GM23338 (cell line): ENCODE measurements around the gene DNAH9. TPM values are rescaled to one million over a fixed set of nuclear protein-coding genes. Genes with fewer than 3 reads are reported as not detected.

ENCODE experiments used
- ATAC-seq: fragments of 200-7000 bp; cut with Tn5 transposase; 3 replicates; pipeline ENCODE4 v1.9.1; 2020
- DNase-seq: peaks from one replicate; pipeline ENCODE4 v3.0.0-alpha.2; 2015; ENCODE audit warnings: low spot score
- H2AFZ ChIP-seq: fragments of 200-600 bp; sonication (generic); 2 replicates; pipeline ENCODE4 v1.8.0; 2016; ENCODE audit warnings: antibody characterized with exemption, mild to moderate bottlenecking, moderate library complexity
- H3F3A ChIP-seq: fragments of 200-600 bp; sonication (generic); replicated peaks from 2 replicates; pipeline ENCODE4 v1.8.0; 2017; ENCODE audit warnings: antibody characterized with exemption, mixed run types, low read depth
- H3K27ac ChIP-seq: fragments of 200-600 bp; sonication (generic); 2 replicates; pipeline ENCODE4 v1.6.1; 2016; ENCODE audit warnings: low read depth
- H3K27me3 ChIP-seq: fragments of 200-600 bp; sonication (generic); 2 replicates; pipeline ENCODE4 v1.8.0; 2016; ENCODE audit warnings: mild to moderate bottlenecking, mixed run types, moderate library complexity; ENCODE audit not compliant: insufficient read depth
- H3K36me3 ChIP-seq: fragments of 200-600 bp; sonication (generic); 2 replicates; pipeline ENCODE4 v1.8.0; 2016; ENCODE audit warnings: mild to moderate bottlenecking; ENCODE audit not compliant: insufficient read depth
- H3K4me1 ChIP-seq: fragments of 200-600 bp; sonication (generic); 2 replicates; pipeline ENCODE4 v1.8.0; 2016; ENCODE audit warnings: mild to moderate bottlenecking, moderate library complexity; ENCODE audit not compliant: insufficient read depth
- H3K4me2 ChIP-seq: fragments of 200-600 bp; sonication (generic); 2 replicates; pipeline ENCODE4 v1.7.1; 2017; ENCODE audit warnings: mixed run types
- H3K4me3 ChIP-seq: fragments of 200-600 bp; sonication (generic); 2 replicates; pipeline ENCODE4 v1.6.1; 2016; ENCODE audit warnings: mixed run types
- H3K79me2 ChIP-seq: fragments of 200-600 bp; sonication (generic); replicated peaks from 2 replicates; pipeline ENCODE4 v1.8.0; 2017; ENCODE audit warnings: mild to moderate bottlenecking; ENCODE audit not compliant: insufficient read depth
- H3K9me2 ChIP-seq: fragments of 200-600 bp; sonication (generic); 2 replicates; pipeline ENCODE4 v1.8.0; 2017; ENCODE audit not compliant: insufficient read depth
- H4K20me1 ChIP-seq: fragments of 200-600 bp; sonication (generic); replicated peaks from 2 replicates; pipeline ENCODE4 v1.8.0; 2017; ENCODE audit warnings: mild to moderate bottlenecking; ENCODE audit not compliant: insufficient read depth
- H3K27ac Mint-ChIP-seq: 2 replicates; pipeline ENCODE4 v1.8.0; 2020; ENCODE audit warnings: inconsistent platforms, mild to moderate bottlenecking, moderate library complexity, mixed read lengths
- H3K27me3 Mint-ChIP-seq: 3 replicates; pipeline ENCODE4 v1.8.0; 2022; ENCODE audit warnings: low read depth, mild to moderate bottlenecking, moderate library complexity, mixed read lengths, inconsistent platforms; ENCODE audit not compliant: insufficient read depth, poor library complexity
- H3K36me3 Mint-ChIP-seq: 3 replicates; pipeline ENCODE4 v1.8.0; 2021; ENCODE audit warnings: low read depth, mild to moderate bottlenecking, inconsistent platforms, moderate library complexity, mixed read lengths
- H3K4me1 Mint-ChIP-seq: 3 replicates; pipeline ENCODE4 v1.8.0; 2020; ENCODE audit warnings: mild to moderate bottlenecking, inconsistent platforms, mixed read lengths
- H3K4me3 Mint-ChIP-seq: 3 replicates; pipeline ENCODE4 v1.8.0; 2021; ENCODE audit warnings: moderate library complexity, mild to moderate bottlenecking, inconsistent platforms, mixed read lengths
- H3K9me3 Mint-ChIP-seq: 3 replicates; pipeline ENCODE4 v1.8.0; 2020; ENCODE audit warnings: moderate library complexity, mild to moderate bottlenecking, inconsistent platforms, mixed read lengths
- CREB1 ChIP-seq: fragments of 250-450 bp; sonication (Bioruptor Pico); IDR thresholded peaks from 2 replicates; pipeline ENCODE4 v1.5.0; 2020; ENCODE audit warnings: low read depth, mild to moderate bottlenecking, moderate library complexity
- EZH2 ChIP-seq: fragments of 200-600 bp; sonication (generic); IDR thresholded peaks from one replicate; pipeline ENCODE4 v1.8.0; 2017; ENCODE audit warnings: antibody characterized with exemption, mild to moderate bottlenecking, low read depth; ENCODE audit not compliant: unreplicated experiment
- EZH2phosphoT487 ChIP-seq: fragments of 200-600 bp; sonication (generic); IDR thresholded peaks from one replicate; pipeline ENCODE4 v1.8.1; 2018; ENCODE audit warnings: antibody characterized with exemption; ENCODE audit not compliant: unreplicated experiment
- JUNB ChIP-seq: IDR thresholded peaks from one replicate; pipeline ENCODE4 v1.6.1; 2016; ENCODE audit warnings: antibody characterized with exemption; ENCODE audit not compliant: unreplicated experiment
- NANOG ChIP-seq: IDR thresholded peaks from 2 replicates; pipeline ENCODE4 v1.6.1; 2016; ENCODE audit warnings: antibody characterized with exemption, borderline replicate concordance
- POLR2AphosphoS5 ChIP-seq: IDR thresholded peaks from 2 replicates; pipeline ENCODE4 v1.6.1; 2016; ENCODE audit warnings: antibody characterized with exemption, low read depth
- STAT1 ChIP-seq: IDR thresholded peaks from one replicate; pipeline ENCODE4 v1.6.1; 2016; ENCODE audit warnings: antibody characterized with exemption; ENCODE audit not compliant: unreplicated experiment
- ZNF114 ChIP-seq: fragments of 250-450 bp; sonication (Bioruptor Pico); IDR thresholded peaks from 2 replicates; pipeline ENCODE4 v1.5.0; 2020; ENCODE audit warnings: mild to moderate bottlenecking, moderate library complexity
- ZNF331 ChIP-seq: fragments of 250-450 bp; sonication (Bioruptor Pico); IDR thresholded peaks from 2 replicates; pipeline ENCODE4 v1.5.0; 2020; ENCODE audit warnings: low read depth, mild to moderate bottlenecking, moderate library complexity
- polyA plus RNA-seq: library from polyadenylated mRNA; unstranded; fragments of >200 nt; fragmentation: Nextera tagmentation; extraction: Ambion mirVana; gene quantifications from 2 replicates; pipeline ENCODE4 v1.2.1, GENCODE V29; 2016
- total RNA-seq: library from RNA; depleted of rRNA; stranded (reverse); fragments of >200 nt; shearing (Covaris generic); gene quantifications from 2 replicates; pipeline ENCODE4 v1.2.3, GENCODE V29; 2014
- TF ChIP-seq, protein P1 (sequence below): IDR thresholded peaks from one replicate; pipeline ENCODE4 v1.6.1; 2018; ENCODE audit warnings: antibody characterized with exemption; ENCODE audit not compliant: unreplicated experiment
- TF ChIP-seq, protein P2 (sequence below): fragments of 250-450 bp; sonication (Bioruptor Pico); IDR thresholded peaks from 2 replicates; pipeline ENCODE4 v1.5.0; 2020; ENCODE audit warnings: mild to moderate bottlenecking, moderate library complexity
- TF ChIP-seq, protein P3 (sequence below): IDR thresholded peaks from 2 replicates; pipeline ENCODE4 v1.6.1; 2016; ENCODE audit warnings: antibody characterized with exemption
- TF ChIP-seq, protein P4 (sequence below), 2 experiments: fragments of 200-600 bp in 1 of 2; sonication (generic) in 1 of 2; conservative IDR thresholded peaks; 2 replicates each; pipeline versions ENCODE4 v1.5.1 to v1.6.1; 2016 to 2017; ENCODE audit warnings: antibody characterized with exemption in 2 of 2, low read depth in 2 of 2, mild to moderate bottlenecking in 2 of 2, moderate library complexity in 1 of 2

DNAH9 gene
- total and polyA plus RNA-seq, 2 experiments from 2014 or later, result not detected

DNA sequence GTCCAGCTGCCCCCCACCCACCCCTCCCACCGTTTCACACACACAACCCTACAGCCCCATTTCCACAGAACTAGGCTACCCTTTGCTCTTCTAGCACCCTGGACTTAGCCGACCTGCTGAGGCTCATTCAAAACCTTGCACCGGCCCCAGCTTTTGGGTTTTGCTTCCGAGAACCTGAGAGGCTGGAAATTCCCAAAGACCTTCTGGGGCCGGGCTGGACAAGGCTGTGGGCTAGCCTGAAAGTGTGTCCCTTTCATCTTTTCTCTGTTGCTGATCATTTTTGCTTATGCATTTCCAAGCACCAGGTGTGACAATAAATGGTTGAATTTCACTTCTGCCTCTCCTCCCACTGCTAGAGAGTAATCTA is 139.0 kb downstream of the DNAH9 start:
- H3K9me3 Mint-ChIP-seq, result peaks cover 51% of the 10 kb centered on the region; the same call in 2 of the 3 replicates
- Histone ChIP-seq H3F3A (no peaks in the 10 kb centered on the region), H3K27ac (no peak overlapping the region), H3K27me3 (no peaks in the 10 kb centered on the region), H3K79me2 (no peaks in the 10 kb centered on the region), H3K9me2 (no peaks in the 10 kb centered on the region), H4K20me1 (no peaks in the 10 kb centered on the region), H3K4me1 (no peaks in the 10 kb centered on the region), H3K36me3 (no peaks in the 10 kb centered on the region; the same call in 1 of the 2 replicates), H2AFZ (no peak overlapping the region), H3K4me2 (no peak overlapping the region), H3K4me3 (no peak overlapping the region)
- peaks cover 52% of the 10 kb centered on the region for H3K36me3 Mint-ChIP-seq
- ATAC-seq (no peak), DNase-seq (no peak)
- no peaks in the 10 kb centered on the region for H3K4me1 Mint-ChIP-seq
- no peak overlapping the region for H3K4me3 Mint-ChIP-seq
- no peak overlapping the region for H3K27ac Mint-ChIP-seq
- TF ChIP-seq EZH2, result no peak
- TF ChIP-seq EZH2phosphoT487, result no peak
- no peak for TF ChIP-seq CREB1 (CRISPR knock-in tag)
- TF ChIP-seq JUNB, result no peak
- TF ChIP-seq, protein P1, sequence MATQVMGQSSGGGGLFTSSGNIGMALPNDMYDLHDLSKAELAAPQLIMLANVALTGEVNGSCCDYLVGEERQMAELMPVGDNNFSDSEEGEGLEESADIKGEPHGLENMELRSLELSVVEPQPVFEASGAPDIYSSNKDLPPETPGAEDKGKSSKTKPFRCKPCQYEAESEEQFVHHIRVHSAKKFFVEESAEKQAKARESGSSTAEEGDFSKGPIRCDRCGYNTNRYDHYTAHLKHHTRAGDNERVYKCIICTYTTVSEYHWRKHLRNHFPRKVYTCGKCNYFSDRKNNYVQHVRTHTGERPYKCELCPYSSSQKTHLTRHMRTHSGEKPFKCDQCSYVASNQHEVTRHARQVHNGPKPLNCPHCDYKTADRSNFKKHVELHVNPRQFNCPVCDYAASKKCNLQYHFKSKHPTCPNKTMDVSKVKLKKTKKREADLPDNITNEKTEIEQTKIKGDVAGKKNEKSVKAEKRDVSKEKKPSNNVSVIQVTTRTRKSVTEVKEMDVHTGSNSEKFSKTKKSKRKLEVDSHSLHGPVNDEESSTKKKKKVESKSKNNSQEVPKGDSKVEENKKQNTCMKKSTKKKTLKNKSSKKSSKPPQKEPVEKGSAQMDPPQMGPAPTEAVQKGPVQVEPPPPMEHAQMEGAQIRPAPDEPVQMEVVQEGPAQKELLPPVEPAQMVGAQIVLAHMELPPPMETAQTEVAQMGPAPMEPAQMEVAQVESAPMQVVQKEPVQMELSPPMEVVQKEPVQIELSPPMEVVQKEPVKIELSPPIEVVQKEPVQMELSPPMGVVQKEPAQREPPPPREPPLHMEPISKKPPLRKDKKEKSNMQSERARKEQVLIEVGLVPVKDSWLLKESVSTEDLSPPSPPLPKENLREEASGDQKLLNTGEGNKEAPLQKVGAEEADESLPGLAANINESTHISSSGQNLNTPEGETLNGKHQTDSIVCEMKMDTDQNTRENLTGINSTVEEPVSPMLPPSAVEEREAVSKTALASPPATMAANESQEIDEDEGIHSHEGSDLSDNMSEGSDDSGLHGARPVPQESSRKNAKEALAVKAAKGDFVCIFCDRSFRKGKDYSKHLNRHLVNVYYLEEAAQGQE, result no peak
- TF ChIP-seq NANOG, result no peak
- TF ChIP-seq POLR2AphosphoS5, result no peak
- TF ChIP-seq, protein P2, sequence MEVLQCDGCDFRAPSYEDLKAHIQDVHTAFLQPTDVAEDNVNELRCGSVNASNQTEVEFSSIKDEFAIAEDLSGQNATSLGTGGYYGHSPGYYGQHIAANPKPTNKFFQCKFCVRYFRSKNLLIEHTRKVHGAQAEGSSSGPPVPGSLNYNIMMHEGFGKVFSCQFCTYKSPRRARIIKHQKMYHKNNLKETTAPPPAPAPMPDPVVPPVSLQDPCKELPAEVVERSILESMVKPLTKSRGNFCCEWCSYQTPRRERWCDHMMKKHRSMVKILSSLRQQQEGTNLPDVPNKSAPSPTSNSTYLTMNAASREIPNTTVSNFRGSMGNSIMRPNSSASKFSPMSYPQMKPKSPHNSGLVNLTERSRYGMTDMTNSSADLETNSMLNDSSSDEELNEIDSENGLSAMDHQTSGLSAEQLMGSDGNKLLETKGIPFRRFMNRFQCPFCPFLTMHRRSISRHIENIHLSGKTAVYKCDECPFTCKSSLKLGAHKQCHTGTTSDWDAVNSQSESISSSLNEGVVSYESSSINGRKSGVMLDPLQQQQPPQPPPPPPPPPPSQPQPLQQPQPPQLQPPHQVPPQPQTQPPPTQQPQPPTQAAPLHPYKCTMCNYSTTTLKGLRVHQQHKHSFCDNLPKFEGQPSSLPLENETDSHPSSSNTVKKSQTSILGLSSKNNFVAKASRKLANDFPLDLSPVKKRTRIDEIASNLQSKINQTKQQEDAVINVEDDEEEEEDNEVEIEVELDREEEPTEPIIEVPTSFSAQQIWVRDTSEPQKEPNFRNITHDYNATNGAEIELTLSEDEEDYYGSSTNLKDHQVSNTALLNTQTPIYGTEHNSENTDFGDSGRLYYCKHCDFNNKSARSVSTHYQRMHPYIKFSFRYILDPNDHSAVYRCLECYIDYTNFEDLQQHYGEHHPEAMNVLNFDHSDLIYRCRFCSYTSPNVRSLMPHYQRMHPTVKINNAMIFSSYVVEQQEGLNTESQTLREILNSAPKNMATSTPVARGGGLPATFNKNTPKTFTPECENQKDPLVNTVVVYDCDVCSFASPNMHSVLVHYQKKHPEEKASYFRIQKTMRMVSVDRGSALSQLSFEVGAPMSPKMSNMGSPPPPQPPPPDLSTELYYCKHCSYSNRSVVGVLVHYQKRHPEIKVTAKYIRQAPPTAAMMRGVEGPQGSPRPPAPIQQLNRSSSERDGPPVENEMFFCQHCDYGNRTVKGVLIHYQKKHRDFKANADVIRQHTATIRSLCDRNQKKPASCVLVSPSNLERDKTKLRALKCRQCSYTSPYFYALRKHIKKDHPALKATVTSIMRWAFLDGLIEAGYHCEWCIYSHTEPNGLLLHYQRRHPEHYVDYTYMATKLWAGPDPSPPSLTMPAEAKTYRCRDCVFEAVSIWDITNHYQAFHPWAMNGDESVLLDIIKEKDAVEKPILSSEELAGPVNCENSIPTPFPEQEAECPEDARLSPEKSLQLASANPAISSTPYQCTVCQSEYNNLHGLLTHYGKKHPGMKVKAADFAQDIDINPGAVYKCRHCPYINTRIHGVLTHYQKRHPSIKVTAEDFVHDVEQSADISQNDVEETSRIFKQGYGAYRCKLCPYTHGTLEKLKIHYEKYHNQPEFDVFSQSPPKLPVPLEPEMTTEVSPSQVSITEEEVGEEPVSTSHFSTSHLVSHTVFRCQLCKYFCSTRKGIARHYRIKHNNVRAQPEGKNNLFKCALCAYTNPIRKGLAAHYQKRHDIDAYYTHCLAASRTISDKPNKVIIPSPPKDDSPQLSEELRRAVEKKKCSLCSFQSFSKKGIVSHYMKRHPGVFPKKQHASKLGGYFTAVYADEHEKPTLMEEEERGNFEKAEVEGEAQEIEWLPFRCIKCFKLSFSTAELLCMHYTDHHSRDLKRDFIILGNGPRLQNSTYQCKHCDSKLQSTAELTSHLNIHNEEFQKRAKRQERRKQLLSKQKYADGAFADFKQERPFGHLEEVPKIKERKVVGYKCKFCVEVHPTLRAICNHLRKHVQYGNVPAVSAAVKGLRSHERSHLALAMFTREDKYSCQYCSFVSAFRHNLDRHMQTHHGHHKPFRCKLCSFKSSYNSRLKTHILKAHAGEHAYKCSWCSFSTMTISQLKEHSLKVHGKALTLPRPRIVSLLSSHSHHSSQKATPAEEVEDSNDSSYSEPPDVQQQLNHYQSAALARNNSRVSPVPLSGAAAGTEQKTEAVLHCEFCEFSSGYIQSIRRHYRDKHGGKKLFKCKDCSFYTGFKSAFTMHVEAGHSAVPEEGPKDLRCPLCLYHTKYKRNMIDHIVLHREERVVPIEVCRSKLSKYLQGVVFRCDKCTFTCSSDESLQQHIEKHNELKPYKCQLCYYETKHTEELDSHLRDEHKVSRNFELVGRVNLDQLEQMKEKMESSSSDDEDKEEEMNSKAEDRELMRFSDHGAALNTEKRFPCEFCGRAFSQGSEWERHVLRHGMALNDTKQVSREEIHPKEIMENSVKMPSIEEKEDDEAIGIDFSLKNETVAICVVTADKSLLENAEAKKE (CRISPR knock-in tag), result no peak
- TF ChIP-seq ZNF114 (CRISPR knock-in tag), result no peak
- TF ChIP-seq, protein P3, sequence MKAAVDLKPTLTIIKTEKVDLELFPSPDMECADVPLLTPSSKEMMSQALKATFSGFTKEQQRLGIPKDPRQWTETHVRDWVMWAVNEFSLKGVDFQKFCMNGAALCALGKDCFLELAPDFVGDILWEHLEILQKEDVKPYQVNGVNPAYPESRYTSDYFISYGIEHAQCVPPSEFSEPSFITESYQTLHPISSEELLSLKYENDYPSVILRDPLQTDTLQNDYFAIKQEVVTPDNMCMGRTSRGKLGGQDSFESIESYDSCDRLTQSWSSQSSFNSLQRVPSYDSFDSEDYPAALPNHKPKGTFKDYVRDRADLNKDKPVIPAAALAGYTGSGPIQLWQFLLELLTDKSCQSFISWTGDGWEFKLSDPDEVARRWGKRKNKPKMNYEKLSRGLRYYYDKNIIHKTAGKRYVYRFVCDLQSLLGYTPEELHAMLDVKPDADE, result no peak
- TF ChIP-seq, protein P4, sequence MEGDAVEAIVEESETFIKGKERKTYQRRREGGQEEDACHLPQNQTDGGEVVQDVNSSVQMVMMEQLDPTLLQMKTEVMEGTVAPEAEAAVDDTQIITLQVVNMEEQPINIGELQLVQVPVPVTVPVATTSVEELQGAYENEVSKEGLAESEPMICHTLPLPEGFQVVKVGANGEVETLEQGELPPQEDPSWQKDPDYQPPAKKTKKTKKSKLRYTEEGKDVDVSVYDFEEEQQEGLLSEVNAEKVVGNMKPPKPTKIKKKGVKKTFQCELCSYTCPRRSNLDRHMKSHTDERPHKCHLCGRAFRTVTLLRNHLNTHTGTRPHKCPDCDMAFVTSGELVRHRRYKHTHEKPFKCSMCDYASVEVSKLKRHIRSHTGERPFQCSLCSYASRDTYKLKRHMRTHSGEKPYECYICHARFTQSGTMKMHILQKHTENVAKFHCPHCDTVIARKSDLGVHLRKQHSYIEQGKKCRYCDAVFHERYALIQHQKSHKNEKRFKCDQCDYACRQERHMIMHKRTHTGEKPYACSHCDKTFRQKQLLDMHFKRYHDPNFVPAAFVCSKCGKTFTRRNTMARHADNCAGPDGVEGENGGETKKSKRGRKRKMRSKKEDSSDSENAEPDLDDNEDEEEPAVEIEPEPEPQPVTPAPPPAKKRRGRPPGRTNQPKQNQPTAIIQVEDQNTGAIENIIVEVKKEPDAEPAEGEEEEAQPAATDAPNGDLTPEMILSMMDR (conservative IDR thresholded peaks at IDR 0.05; ENCODE audit: low read depth in 2 of 2), result no peak
- no peak for TF ChIP-seq STAT1
- no peak for TF ChIP-seq ZNF331 (CRISPR knock-in tag)
- H3K27me3 Mint-ChIP-seq, result peaks cover 6% of the 10 kb centered on the region
